Head of caudate nucleus (tissue), 42 donors: Measurements from ENCODE around the gene SNCB.
A peak's percentile ranks its signal among the peaks of the same experiment; 100 is the strongest.
"Not testable (repeated sequence)": the region's sequence is repeated elsewhere in the genome, so short reads cannot be mapped to it uniquely, and the experiment has no call there.

Experiments used
- DNase-seq, 42 donors: peaks; one replicate each; pipeline versions ENCODE4 v3.0.0 to v3.0.0-alpha.2; 2020 to 2021; ENCODE audit warnings: mixed read lengths in 7 of 42
- intact Hi-C: fragments of 100-400 bp; cut with DNase I; formaldehyde crosslinking; loops from one replicate; pipeline ENCODE4 v1.15.0; 2022

The SNCB gene

GRCh38 chr5:176611435-176611834 is 18.9 kb downstream of the SNCB start:
- intact Hi-C loops = no loop called here

GRCh38 chr5:176610435-176610773 is 19.9 kb downstream of the SNCB start:
- no peak for DNase-seq
- intact Hi-C loops = no loop called here

More at GRCh38 chr5:176611435-176611834, 18.9 kb downstream of the SNCB start:
- DNase-seq = peak in 37 of 42 donors; percentile 23 to 84 (median 54)

- DNase-seq = peak in 36 of 42 donors; percentile 28 to 86 (median 62)
- intact Hi-C loops = no loop called here
These were observed 20.5 kb downstream of the SNCB start, which contains the start of gene GPRIN1 for GRCh38 chr5:176609724-176610434. TSS of gene GPRIN1 (minus strand) at chr5:176610156. CDS start at chr5:176599834, 10,322 bp downstream.

GRCh38 chr5:176608937-176609723 is 21.2 kb downstream of the SNCB start:
- peak in 20 of 42 donors; percentile 14 to 65 (median 40) for DNase-seq
- intact Hi-C loops = no loop called here

GRCh38 chr5:176608142-176608705 is 22.1 kb downstream of the SNCB start:
- no peak for DNase-seq

GRCh38 chr5:176606875-176607274 is 23.5 kb downstream of the SNCB start:
- DNase-seq = no peak
- intact Hi-C loops = no loop called here

More at GRCh38 chr5:176608142-176608705, 22.1 kb downstream of the SNCB start:
- intact Hi-C loops = no loop called here

- intact Hi-C loops = no loop called here
- no peak for DNase-seq
These were observed 24.3 kb downstream of the SNCB start for GRCh38 chr5:176606032-176606431.

- intact Hi-C loops = no loop called here
- DNase-seq = no peak
These were observed 27.2 kb downstream of the SNCB start for GRCh38 chr5:176603091-176603490.

GRCh38 chr5:176601901-176602482 is 28.3 kb downstream of the SNCB start:
- DNase-seq = no peak
- intact Hi-C loops = no loop called here

GRCh38 chr5:176599749-176600430 is 30.4 kb downstream of the SNCB start:
- DNase-seq, intact Hi-C loops: not testable (repeated sequence)

- DNase-seq = no peak
- intact Hi-C loops = no loop called here
These were observed 32.6 kb downstream of the SNCB start for GRCh38 chr5:176597417-176598389.

- intact Hi-C loops = no loop called here
- no peak for DNase-seq
These were observed 33.5 kb downstream of the SNCB start for GRCh38 chr5:176596689-176597416.

- intact Hi-C loops = no loop called here
- DNase-seq = no peak
These were observed 34.2 kb downstream of the SNCB start for GRCh38 chr5:176596069-176596644.

- intact Hi-C loops = no loop called here
- DNase-seq = no peak
These were observed 34.9 kb downstream of the SNCB start for GRCh38 chr5:176595386-176595943.

GRCh38 chr5:176594554-176594953 is 35.8 kb downstream of the SNCB start:
- intact Hi-C loops = no loop called here
- DNase-seq = no peak

GRCh38 chr5:176593273-176593869 is 37.0 kb downstream of the SNCB start:
- no peak for DNase-seq
- intact Hi-C loops = no loop called here
